Tibial artery (tissue), 4 donors: ENCODE measurements around the gene AHSG.

ENCODE experiments used
- DNase-seq, 2 donors: peaks; one replicate each; pipeline ENCODE4 v3.0.0-alpha.2; 2019
- H3K27ac ChIP-seq, 2 donors: fragments of 200-600 bp; sonication (generic) in 1 of 2; 1 replicate in 1 of 2; 2 replicates in 1 of 2; pipeline ENCODE4 v1.5.1; 2018 to 2019; ENCODE audit warnings: mild to moderate bottlenecking in 1 of 2
- H3K27me3 ChIP-seq, 2 donors: fragments of 200-600 bp; sonication (generic) in 1 of 2; one replicate each; pipeline versions ENCODE4 v1.5.1 to v1.6.0; 2016 to 2019
- H3K36me3 ChIP-seq, 3 donors: fragments of 200-600 bp; sonication (generic) in 2 of 3; one replicate each; pipeline ENCODE4 v1.5.1; 2016 to 2019; ENCODE audit warnings: mild to moderate bottlenecking in 2 of 3
- H3K4me1 ChIP-seq, 4 donors: fragments of 200-600 bp; sonication (generic) in 2 of 4; 1 replicate in 3 of 4; 2 replicates in 1 of 4; pipeline ENCODE4 v1.5.1; 2016 to 2019
- H3K4me3 ChIP-seq, 2 donors: fragments of 200-600 bp; sonication (generic) in 1 of 2; 1 replicate in 1 of 2; 2 replicates in 1 of 2; pipeline ENCODE4 v1.5.1; 2018 to 2019; ENCODE audit warnings: mild to moderate bottlenecking in 2 of 2
- H3K9me3 ChIP-seq, 3 donors: fragments of 200-600 bp; sonication (generic) in 1 of 3; one replicate each; pipeline ENCODE4 v1.5.1; 2016 to 2019
- intact Hi-C: fragments of 100-400 bp; cut with DNase I; formaldehyde crosslinking; loops from one replicate; pipeline ENCODE4 v1.15.0; 2023; ENCODE audit warnings: low total_unique reads
- TF ChIP-seq, protein P1 (sequence below), 2 experiments: fragments of 200-600 bp in 1 of 2; fragments of 450-650 bp in 1 of 2; IDR thresholded peaks; one replicate each; pipeline ENCODE4 v1.5.1; 2017 to 2019; ENCODE audit warnings: antibody characterized with exemption in 2 of 2, mild to moderate bottlenecking in 1 of 2, moderate library complexity in 1 of 2

The AHSG gene

DNA sequence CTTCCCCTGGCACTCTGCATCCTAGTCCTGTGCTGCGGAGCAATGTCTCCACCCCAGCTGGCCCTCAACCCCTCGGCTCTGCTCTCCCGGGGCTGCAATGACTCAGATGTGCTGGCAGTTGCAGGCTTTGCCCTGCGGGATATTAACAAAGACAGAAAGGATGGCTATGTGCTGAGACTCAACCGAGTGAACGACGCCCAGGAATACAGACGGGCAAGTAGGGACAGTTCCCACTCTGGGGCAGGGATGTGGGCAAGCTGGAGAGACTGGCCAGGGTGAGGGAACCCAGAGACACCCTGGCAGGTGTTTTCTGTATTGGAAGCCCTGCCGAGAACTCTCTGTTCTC lies 27.6 kb downstream of the AHSG start:
- H3K36me3 ChIP-seq = no peaks in the 10 kb centered on the region
- TF ChIP-seq, protein P1, sequence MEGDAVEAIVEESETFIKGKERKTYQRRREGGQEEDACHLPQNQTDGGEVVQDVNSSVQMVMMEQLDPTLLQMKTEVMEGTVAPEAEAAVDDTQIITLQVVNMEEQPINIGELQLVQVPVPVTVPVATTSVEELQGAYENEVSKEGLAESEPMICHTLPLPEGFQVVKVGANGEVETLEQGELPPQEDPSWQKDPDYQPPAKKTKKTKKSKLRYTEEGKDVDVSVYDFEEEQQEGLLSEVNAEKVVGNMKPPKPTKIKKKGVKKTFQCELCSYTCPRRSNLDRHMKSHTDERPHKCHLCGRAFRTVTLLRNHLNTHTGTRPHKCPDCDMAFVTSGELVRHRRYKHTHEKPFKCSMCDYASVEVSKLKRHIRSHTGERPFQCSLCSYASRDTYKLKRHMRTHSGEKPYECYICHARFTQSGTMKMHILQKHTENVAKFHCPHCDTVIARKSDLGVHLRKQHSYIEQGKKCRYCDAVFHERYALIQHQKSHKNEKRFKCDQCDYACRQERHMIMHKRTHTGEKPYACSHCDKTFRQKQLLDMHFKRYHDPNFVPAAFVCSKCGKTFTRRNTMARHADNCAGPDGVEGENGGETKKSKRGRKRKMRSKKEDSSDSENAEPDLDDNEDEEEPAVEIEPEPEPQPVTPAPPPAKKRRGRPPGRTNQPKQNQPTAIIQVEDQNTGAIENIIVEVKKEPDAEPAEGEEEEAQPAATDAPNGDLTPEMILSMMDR (IDR thresholded peaks at IDR 0.05) = no peak
- DNase-seq = no peak
- no peak overlapping the region for H3K4me3 ChIP-seq
- peaks cover 0 to 12% of the 10 kb centered on the region in 2 donors for H3K27me3 ChIP-seq
- H3K9me3 ChIP-seq = no peaks in the 10 kb centered on the region
- H3K27ac ChIP-seq = no peak overlapping the region
- H3K4me1 ChIP-seq = peaks cover 0 to 9% (median 2%) of the 10 kb centered on the region in 4 donors
- intact Hi-C loops = no loop called here

- TF ChIP-seq, protein P1 (IDR thresholded peaks at IDR 0.05) = no peak
- H3K36me3 ChIP-seq = no peaks in the 10 kb centered on the region
- DNase-seq = no peak
- no peak overlapping the region for H3K27ac ChIP-seq
- H3K27me3 ChIP-seq = peaks cover 0 to 12% of the 10 kb centered on the region in 2 donors
- H3K9me3 ChIP-seq = no peaks in the 10 kb centered on the region
- intact Hi-C loops = no loop called here
- no peak overlapping the region for H3K4me3 ChIP-seq
- peaks cover 0 to 9% (median 2%) of the 10 kb centered on the region in 4 donors for H3K4me1 ChIP-seq
These were observed 28.1 kb downstream of the AHSG start for GRCh38 chr3:186640929-186641328.

- Histone ChIP-seq H3K4me1 (peaks cover 0 to 9% (median 2%) of the 10 kb centered on the region in 4 donors), H3K36me3 (no peaks in the 10 kb centered on the region), H3K27ac (no peak overlapping the region), H3K27me3 (peaks cover 0 to 12% of the 10 kb centered on the region in 2 donors), H3K4me3 (no peak overlapping the region), H3K9me3 (no peaks in the 10 kb centered on the region)
- TF ChIP-seq, protein P1 (IDR thresholded peaks at IDR 0.05) = no peak
- intact Hi-C loops = no loop called here
- no peak for DNase-seq
These were observed 29.2 kb downstream of the AHSG start for GRCh38 chr3:186642014-186642413.

DNA sequence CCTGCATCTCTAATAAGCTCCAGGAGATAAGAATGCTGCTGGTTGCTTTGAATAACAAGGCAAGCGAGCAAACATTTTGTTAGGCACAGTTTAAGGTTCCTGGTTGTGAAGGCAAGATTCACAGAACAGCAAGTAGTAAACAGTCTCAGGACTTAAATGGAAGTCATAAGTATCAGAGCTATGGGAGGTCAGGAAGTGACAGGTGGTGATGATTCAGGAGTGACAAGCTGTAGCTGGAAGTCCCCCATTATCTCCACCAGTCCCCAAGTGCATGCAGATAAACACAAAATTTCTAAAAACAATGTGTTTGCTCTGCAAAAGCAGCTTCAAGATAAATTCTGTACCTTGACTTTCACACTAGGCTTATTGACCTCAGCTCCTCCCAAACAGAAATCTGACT lies 30.6 kb downstream of the AHSG start:
- Histone ChIP-seq H3K36me3 (no peaks in the 10 kb centered on the region), H3K9me3 (no peaks in the 10 kb centered on the region), H3K4me1 (peaks cover 0 to 9% (median 2%) of the 10 kb centered on the region in 4 donors), H3K4me3 (no peak overlapping the region), H3K27me3 (peaks cover 0 to 5% of the 10 kb centered on the region in 2 donors), H3K27ac (no peak overlapping the region)
- no peak for DNase-seq
- TF ChIP-seq, protein P1 (IDR thresholded peaks at IDR 0.05) = no peak
- intact Hi-C loops = no loop called here

GRCh38 chr3:186644683-186645082 lies 31.8 kb downstream of the AHSG start:
- Histone ChIP-seq H3K4me1 (peaks cover 0 to 9% (median 2%) of the 10 kb centered on the region in 4 donors), H3K27ac (no peak overlapping the region), H3K4me3 (no peak overlapping the region), H3K36me3 (no peaks in the 10 kb centered on the region), H3K27me3 (peaks cover 0 to 9% of the 10 kb centered on the region in 2 donors), H3K9me3 (no peaks in the 10 kb centered on the region)
- intact Hi-C loops = no loop called here
- TF ChIP-seq, protein P1 (IDR thresholded peaks at IDR 0.05) = no peak
- no peak for DNase-seq

- Histone ChIP-seq H3K36me3 (no peaks in the 10 kb centered on the region), H3K27me3 (peaks cover 0 to 9% of the 10 kb centered on the region in 2 donors), H3K9me3 (no peaks in the 10 kb centered on the region), H3K27ac (no peak overlapping the region), H3K4me3 (no peak overlapping the region), H3K4me1 (no peaks in the 10 kb centered on the region)
- intact Hi-C loops = no loop called here
- TF ChIP-seq, protein P1 (IDR thresholded peaks at IDR 0.05) = no peak
- DNase-seq = no peak
These were observed 33.2 kb downstream of the AHSG start for GRCh38 chr3:186646106-186646505.
